Astrocyte (in vitro differentiated cells and primary cell): ENCODE measurements around the gene SLC9A9.

Experiments used
- CTCF ChIP-seq: IDR thresholded peaks from 2 replicates; pipeline ENCODE4 v1.5.1; 2011; ENCODE audit warnings: low read depth, mild to moderate bottlenecking, inconsistent platforms, low read length, moderate library complexity; ENCODE audit not compliant: insufficient read depth
- EZH2 ChIP-seq: IDR thresholded peaks from 2 replicates; pipeline ENCODE4 v1.6.1; 2012; ENCODE audit warnings: mild to moderate bottlenecking, low read length, inconsistent platforms; ENCODE audit not compliant: insufficient read depth

DNA sequence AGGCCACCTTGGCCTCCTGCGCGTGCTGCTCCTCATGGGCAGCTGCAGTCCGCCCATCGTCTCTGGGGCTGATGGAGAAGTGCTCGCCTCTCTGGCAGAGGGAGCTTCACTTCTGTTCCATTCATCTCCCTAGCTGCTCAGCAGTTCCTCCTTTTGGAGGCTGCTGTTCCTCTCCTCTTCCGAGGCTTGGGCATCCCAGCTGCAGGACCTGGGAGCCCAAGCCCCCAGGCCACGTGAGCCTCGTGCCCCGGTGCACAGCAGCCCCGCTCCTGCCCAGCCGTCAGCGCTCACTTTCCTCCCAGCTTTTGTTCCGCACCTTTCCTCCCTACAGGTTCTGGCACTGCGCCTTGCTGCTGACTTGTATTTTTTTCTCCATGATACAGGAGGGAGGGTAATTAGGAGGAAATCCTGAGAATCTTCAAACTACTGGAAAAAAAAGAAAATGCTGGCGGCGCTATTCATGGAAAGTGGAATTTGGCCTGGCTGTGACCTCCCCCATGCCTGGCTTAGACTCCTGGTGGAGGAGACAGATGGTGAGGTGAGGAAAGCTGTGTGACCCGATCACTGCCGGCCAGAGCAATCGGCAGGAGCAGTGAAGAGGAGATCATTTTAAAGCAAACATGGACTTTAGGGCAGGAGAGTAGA is 518.6 kb downstream of the SLC9A9 start:
- TF ChIP-seq CTCF (no peak), EZH2 (no peak)
